NK-92 (cell line): ENCODE measurements around the gene PCDH9.

Experiments used
- DNase-seq: peaks from one replicate; lab custom pipeline; 2025; ENCODE audit not compliant: unreplicated experiment; lab: John Stamatoyannopoulos, UW

The PCDH9 gene

DNA sequence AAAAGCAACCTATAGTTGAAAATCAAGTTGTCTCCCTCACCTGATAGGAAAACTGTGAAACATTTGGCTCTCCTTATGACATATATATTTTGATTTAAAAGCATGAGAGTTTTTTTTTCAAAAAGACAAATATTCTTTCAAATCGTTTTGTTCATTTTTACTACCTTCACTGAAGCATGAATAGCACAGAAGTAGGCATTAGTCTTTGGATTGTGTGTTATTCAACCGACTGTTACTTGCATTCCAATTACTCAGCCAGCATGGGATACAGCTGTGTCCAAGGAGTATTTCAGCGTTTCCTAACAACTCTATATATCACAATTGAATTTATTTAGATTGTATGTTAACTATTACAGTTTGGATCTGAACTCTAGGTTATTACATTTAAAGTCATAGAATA is 135.2 kb downstream of the PCDH9 start:
- no peak for DNase-seq

DNA sequence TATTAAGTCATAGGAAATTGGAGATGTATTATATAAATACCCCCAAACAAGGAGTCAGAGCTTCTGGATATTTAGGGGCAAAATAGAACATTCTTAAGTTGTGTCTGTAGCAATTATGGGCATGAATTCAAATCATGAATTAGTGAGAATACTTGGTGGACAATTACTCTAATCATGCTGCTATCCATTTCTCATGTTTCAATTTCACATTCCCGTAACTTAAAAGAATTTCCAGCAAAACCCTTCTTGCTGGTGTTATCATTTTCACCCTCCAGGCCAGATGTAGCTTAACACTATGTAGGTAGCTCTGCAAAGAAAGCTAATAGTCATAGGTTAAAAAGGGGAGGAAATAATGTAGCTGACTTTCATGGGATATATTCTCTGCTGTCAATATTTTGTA is 136.1 kb downstream of the PCDH9 start:
- DNase-seq: no peak

DNA sequence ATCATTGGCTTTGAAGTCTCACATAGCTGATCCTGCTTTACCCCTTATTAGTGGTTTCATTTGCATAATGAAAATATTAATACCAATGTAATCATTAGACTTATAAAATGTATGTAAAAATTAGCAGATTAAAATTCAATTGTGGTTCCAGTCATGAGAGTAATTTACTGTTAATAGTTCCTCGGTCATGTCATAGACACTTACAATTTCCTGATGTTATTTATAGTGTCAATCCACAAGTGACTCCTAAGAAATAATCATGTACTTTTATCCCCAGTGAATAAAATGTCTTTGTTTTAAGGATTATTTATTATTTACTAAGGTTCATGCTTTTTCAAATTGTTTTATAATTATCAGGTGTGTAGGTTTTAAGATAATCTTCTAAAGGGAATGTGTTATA is 138.5 kb downstream of the PCDH9 start:
- no peak for DNase-seq

- DNase-seq: no peak
Measured at GRCh38 chr13:67090856-67091255, 139.3 kb downstream of the PCDH9 start.

- DNase-seq: no peak
Measured at GRCh38 chr13:67087527-67087926, 142.6 kb downstream of the PCDH9 start.

DNA sequence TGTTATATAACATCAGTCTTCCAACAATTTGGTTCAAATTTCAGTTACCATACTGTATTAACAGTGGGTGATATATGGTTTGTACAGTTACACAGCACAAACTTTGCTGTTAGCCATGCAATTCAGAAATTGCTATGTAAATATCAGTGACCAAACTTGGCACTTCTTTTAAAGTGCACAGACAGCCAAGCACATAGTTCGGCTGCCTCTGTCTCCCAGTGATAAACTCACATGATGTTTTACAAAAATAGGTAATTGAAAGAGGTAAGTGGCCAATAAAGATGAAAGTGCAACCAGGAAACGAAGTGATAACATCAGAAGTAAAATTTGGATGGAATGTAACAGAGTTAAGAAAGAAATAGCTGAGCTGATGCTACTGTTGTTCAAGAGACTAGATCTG is 143.9 kb downstream of the PCDH9 start:
- DNase-seq: no peak

DNA sequence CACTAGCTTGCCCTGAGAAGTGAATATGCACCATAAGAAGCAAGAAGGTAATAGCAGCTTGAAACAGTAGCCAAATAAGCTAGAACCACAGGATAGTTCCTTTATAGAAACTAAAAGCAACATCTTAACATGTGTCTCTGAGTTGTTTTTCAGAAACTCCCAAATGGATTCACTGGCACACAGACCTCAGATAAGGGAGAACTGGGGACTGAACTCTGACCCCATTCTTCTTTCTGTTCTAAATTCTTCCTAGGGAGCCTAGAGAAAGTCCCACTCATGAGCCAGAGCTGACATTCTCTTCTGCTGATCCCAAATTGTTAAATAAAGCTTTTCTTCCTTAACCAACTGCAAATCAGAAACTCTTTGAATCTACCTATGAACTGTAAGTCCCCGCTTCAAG is 146.1 kb downstream of the PCDH9 start:
- DNase-seq: no peak

GRCh38 chr13:67083519-67083918 is 146.6 kb downstream of the PCDH9 start:
- no peak for DNase-seq

- DNase-seq: no peak
Measured at GRCh38 chr13:67080351-67080750, 149.8 kb downstream of the PCDH9 start.

DNA sequence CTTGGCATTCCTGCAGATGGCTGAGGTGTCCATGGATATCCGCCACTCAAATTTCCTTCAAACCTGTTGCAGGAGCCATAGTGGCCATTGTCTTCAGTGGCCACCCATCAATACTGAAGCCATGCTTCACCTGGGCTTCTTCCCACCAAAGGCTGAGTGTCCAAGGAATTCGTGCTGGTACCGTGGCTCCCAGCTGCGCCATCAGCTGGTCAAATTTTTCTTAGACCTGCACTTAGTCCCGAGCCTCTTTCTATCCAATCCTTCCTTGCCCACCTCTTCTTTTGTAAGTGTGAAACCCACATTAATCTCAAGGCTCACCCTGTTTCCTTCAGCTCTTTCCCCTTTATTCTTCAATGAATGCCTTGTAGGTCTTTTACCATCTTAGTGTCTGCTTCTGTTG is 152.1 kb downstream of the PCDH9 start:
- DNase-seq: no peak

GRCh38 chr13:67077132-67077531 is 153.0 kb downstream of the PCDH9 start:
- no peak for DNase-seq

- no peak for DNase-seq
Measured at GRCh38 chr13:67076378-67076777, 153.8 kb downstream of the PCDH9 start.

- no peak for DNase-seq
Measured at GRCh38 chr13:67075239-67075638, 154.9 kb downstream of the PCDH9 start.

- DNase-seq: no peak
Measured at GRCh38 chr13:67071918-67072598, 158.1 kb downstream of the PCDH9 start.

DNA sequence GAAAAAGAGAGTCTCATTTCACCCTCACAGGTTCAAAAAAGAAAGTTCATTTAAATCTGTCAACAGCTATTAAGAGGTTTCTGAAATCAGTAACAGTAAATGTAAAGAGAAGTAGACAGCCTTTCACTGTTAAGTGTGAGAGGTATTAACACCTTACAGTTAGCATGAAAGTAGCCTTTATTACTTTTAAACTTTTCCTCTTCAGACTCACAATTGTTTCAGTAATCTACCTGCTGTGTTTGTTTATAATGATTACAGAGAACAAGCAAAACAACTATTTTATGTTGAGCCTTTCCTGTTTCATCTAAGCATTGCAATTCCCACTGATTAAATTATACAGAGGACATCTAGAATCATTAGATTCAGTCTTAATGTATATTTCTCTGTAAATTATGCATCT is 159.8 kb downstream of the PCDH9 start:
- DNase-seq: no peak

DNA sequence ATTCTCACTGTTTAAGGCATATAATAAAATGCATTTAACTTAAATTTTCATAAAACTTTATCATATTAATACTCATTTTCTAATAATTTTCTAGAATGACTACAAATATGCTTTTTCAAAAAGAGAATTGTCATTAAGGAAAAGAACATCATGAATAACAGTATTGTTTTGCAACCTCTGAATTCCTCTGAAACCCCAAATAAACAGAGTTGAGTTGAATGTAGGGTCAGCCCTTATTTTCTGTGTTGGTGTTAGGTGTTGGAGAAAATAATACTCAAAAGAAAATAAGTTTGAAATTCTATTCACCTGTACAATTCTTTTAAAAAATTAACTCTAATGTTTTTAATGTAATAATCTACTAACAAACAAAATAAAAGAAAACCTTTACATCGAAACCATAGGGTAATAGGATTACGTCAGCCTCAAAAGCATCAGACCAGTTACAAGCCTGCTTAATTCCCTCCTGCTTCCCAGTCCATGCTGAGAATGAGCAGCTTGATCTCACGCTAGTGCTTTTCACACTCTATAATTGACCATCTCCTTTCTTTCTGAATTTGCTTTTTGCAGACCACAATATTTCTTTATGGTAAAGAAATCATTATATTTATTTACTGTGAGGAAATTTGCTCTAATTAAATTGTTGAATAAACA is 160.9 kb downstream of the PCDH9 start:
- DNase-seq: no peak

- no peak for DNase-seq
Measured at GRCh38 chr13:67064920-67065319, 165.2 kb downstream of the PCDH9 start.

- DNase-seq: no peak
Measured at GRCh38 chr13:67063036-67063435, 167.1 kb downstream of the PCDH9 start.

- DNase-seq: no peak
Measured at GRCh38 chr13:67062160-67062559, 168.0 kb downstream of the PCDH9 start.

GRCh38 chr13:67061750-67062149 is 168.4 kb downstream of the PCDH9 start:
- no peak for DNase-seq

- DNase-seq: no peak
Measured at GRCh38 chr13:67052550-67053490, 177.3 kb downstream of the PCDH9 start.

DNA sequence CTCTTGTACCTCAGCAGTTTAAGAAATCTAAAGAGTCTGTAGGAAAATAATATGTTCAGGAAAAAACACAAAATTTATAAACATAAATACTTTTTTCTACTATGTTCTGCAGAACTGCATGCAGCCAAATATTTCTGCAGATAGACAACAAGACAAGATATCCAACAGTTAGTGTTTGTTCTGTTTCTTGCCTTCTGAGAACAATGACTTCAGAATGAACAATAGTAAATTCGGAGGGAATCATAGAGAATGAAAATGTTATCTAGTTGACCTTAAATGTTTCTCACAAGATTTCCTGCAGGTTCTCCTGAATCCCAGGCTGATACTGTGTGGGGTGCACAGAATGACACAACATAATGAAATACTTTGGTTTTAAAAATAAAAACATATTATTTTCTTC is 180.4 kb downstream of the PCDH9 start:
- DNase-seq: no peak
